SKM-1 treated with dmso at 0.1 percent for 144 hours (cell line): ENCODE results near the gene PPP1R14B.

Experiments used
- DNase-seq: peaks from one replicate; lab custom pipeline; 2025; ENCODE audit not compliant: unreplicated experiment; lab: John Stamatoyannopoulos, UW

Gene PPP1R14B

GRCh38 chr11:64281957-64282770 is 35.4 kb upstream of the PPP1R14B start:
- DNase-seq = no peak

GRCh38 chr11:64278576-64279190 is 31.9 kb upstream of the PPP1R14B start:
- no peak for DNase-seq

- no peak for DNase-seq
Observed at GRCh38 chr11:64276653-64277431, 30.1 kb upstream of the PPP1R14B start.

- DNase-seq = no peak
Observed at GRCh38 chr11:64275841-64276240, 29.1 kb upstream of the PPP1R14B start.

GRCh38 chr11:64275031-64275800 is 28.5 kb upstream of the PPP1R14B start:
- DNase-seq = no peak

- DNase-seq = peak; percentile 99
Observed at GRCh38 chr11:64269540-64270220, 22.9 kb upstream of the PPP1R14B start.

- DNase-seq = peak; percentile 72
Observed at GRCh38 chr11:64268893-64269539, 22.3 kb upstream of the PPP1R14B start.

GRCh38 chr11:64268025-64268892 is 21.5 kb upstream of the PPP1R14B start:
- no peak for DNase-seq

- DNase-seq = no peak
Observed at GRCh38 chr11:64267207-64267945, 20.6 kb upstream of the PPP1R14B start.

- DNase-seq = no peak
Observed at GRCh38 chr11:64266339-64266738, 19.6 kb upstream of the PPP1R14B start.

- no peak for DNase-seq
Observed at GRCh38 chr11:64265176-64266160, 18.7 kb upstream of the PPP1R14B start.

GRCh38 chr11:64264371-64264852 is 17.7 kb upstream of the PPP1R14B start:
- no peak for DNase-seq

- DNase-seq = no peak
Observed at GRCh38 chr11:64263947-64264317, 17.2 kb upstream of the PPP1R14B start.

GRCh38 chr11:64263021-64263946 is 16.5 kb upstream of the PPP1R14B start:
- no peak for DNase-seq

GRCh38 chr11:64262271-64263002 is 15.7 kb upstream of the PPP1R14B start:
- no peak for DNase-seq
